Gastroesophageal sphincter (tissue), 3 donors: ENCODE results near the gene ADORA1.

ENCODE experiments used
- CTCF ChIP-seq, 4 experiments: fragments of 200-600 bp in 2 of 4; fragments of 450-650 bp in 2 of 4; sonication (generic) in 1 of 4; IDR thresholded peaks; one replicate each; pipeline ENCODE4 v1.5.1; 2017 to 2019; ENCODE audit warnings: antibody characterized with exemption in 4 of 4, mild to moderate bottlenecking in 2 of 4, moderate library complexity in 2 of 4
- EP300 ChIP-seq: sonication (generic); formaldehyde crosslinking; IDR thresholded peaks from one replicate; pipeline ENCODE4 v1.6.1; 2017; ENCODE audit warnings: antibody characterized with exemption, mild to moderate bottlenecking
- POLR2A ChIP-seq, 2 donors: fragments of 450-650 bp; IDR thresholded peaks; one replicate each; pipeline ENCODE4 v1.6.1; 2017; ENCODE audit warnings: antibody characterized with exemption in 2 of 2, mild to moderate bottlenecking in 2 of 2, moderate library complexity in 1 of 2
- POLR2AphosphoS5 ChIP-seq: sonication (generic); formaldehyde crosslinking; IDR thresholded peaks from one replicate; pipeline ENCODE4 v1.6.1; 2017; ENCODE audit warnings: antibody characterized with exemption

- no peak for TF ChIP-seq CTCF (IDR thresholded peaks at IDR 0.05)
- TF ChIP-seq POLR2A (IDR thresholded peaks at IDR 0.05), result no peak
- TF ChIP-seq POLR2AphosphoS5, result no peak
- TF ChIP-seq EP300, result no peak
Measured at GRCh38 chr1:203214871-203215270, 87.3 kb downstream of the ADORA1 start.
